Measurements from ENCODE around the gene GALNT8.
"Not testable (repeated sequence)": the region's sequence is repeated elsewhere in the genome, so short reads cannot be mapped to it uniquely, and the experiment has no call there.

Gene GALNT8

GRCh38 chr12:4742416-4742970 is 22.3 kb downstream of the GALNT8 start:
- no peak for DNase-seq (ENCODE audit: low read depth)
- no peak for TF ChIP-seq CTCF (IDR thresholded peaks at IDR 0.05; ENCODE audit: low read length, missing control alignments)
- H3K4me3 ChIP-seq (replicated peaks; ENCODE audit: low read depth, low read length), result no peak overlapping the region

- no peak for TF ChIP-seq CTCF (IDR thresholded peaks at IDR 0.05; ENCODE audit: low read length, missing control alignments)
- no peak for DNase-seq (ENCODE audit: low read depth)
- H3K4me3 ChIP-seq (replicated peaks; ENCODE audit: low read depth, low read length), result no peak overlapping the region
Observed at GRCh38 chr12:4743046-4743445, 22.8 kb downstream of the GALNT8 start.

GRCh38 chr12:4744709-4745108 is 24.5 kb downstream of the GALNT8 start:
- no peak overlapping the region for H3K4me3 ChIP-seq (replicated peaks; ENCODE audit: low read depth, low read length)
- TF ChIP-seq CTCF (IDR thresholded peaks at IDR 0.05; ENCODE audit: low read length, missing control alignments), result no peak
- DNase-seq (ENCODE audit: low read depth), result no peak

- TF ChIP-seq CTCF (IDR thresholded peaks at IDR 0.05; ENCODE audit: low read length, missing control alignments), result no peak
- no peak for DNase-seq (ENCODE audit: low read depth)
- no peak overlapping the region for H3K4me3 ChIP-seq (replicated peaks; ENCODE audit: low read depth, low read length)
Observed at GRCh38 chr12:4745249-4745648, 25.0 kb downstream of the GALNT8 start.

- not testable (repeated sequence) for DNase-seq (ENCODE audit: low read depth); H3K4me3 ChIP-seq (replicated peaks; ENCODE audit: low read depth, low read length)
Observed at GRCh38 chr12:4751654-4752053, 31.5 kb downstream of the GALNT8 start.

- no peak for TF ChIP-seq CTCF (IDR thresholded peaks at IDR 0.05; ENCODE audit: low read length, missing control alignments)
- no peak for DNase-seq (ENCODE audit: low read depth)
- H3K4me3 ChIP-seq (replicated peaks; ENCODE audit: low read depth, low read length), result no peak overlapping the region
Observed at GRCh38 chr12:4762773-4763172, 42.6 kb downstream of the GALNT8 start.

- no peak for TF ChIP-seq CTCF (IDR thresholded peaks at IDR 0.05; ENCODE audit: low read length, missing control alignments)
- no peak for DNase-seq (ENCODE audit: low read depth)
- H3K4me3 ChIP-seq (replicated peaks; ENCODE audit: low read depth, low read length), result no peak overlapping the region
Observed at GRCh38 chr12:4763549-4763948, 43.3 kb downstream of the GALNT8 start.

Measured in fibroblast of pulmonary artery (primary cell).